IPS DF 19.7 (cell line): ENCODE measurements around the gene RICTOR.
"Not testable (repeated sequence)": the region's sequence is repeated elsewhere in the genome, so short reads cannot be mapped to it uniquely, and the experiment has no call there.

ENCODE experiments used
- DNase-seq: peaks from one replicate; pipeline ENCODE4 v3.0.0-alpha.2; 2013; ENCODE audit warnings: low read depth, low spot score

Gene RICTOR

GRCh38 chr5:39055027-39055767 lies 19.0 kb downstream of the RICTOR start:
- DNase-seq = no peak

- no peak for DNase-seq
Observed at GRCh38 chr5:39053189-39053588, 21.0 kb downstream of the RICTOR start.

GRCh38 chr5:39052141-39052540 lies 22.1 kb downstream of the RICTOR start:
- no peak for DNase-seq

- DNase-seq = no peak
Observed at GRCh38 chr5:39049315-39049714, 24.9 kb downstream of the RICTOR start.

GRCh38 chr5:39040875-39041274 lies 33.3 kb downstream of the RICTOR start:
- no peak for DNase-seq

- not testable (repeated sequence) for DNase-seq
Observed at GRCh38 chr5:39034493-39034892, 39.7 kb downstream of the RICTOR start.

GRCh38 chr5:39031041-39031440 lies 43.2 kb downstream of the RICTOR start:
- no peak for DNase-seq

- no peak for DNase-seq
Observed at GRCh38 chr5:39025456-39025855, 48.7 kb downstream of the RICTOR start.

- no peak for DNase-seq
Observed at GRCh38 chr5:39024884-39025283, 49.3 kb downstream of the RICTOR start.

- DNase-seq = no peak
Observed at GRCh38 chr5:39024005-39024404, 50.2 kb downstream of the RICTOR start.

- no peak for DNase-seq
Observed at GRCh38 chr5:39023121-39023520, 51.1 kb downstream of the RICTOR start.

- no peak for DNase-seq
Observed at GRCh38 chr5:39022151-39022550, 52.0 kb downstream of the RICTOR start.

GRCh38 chr5:39021413-39021812 lies 52.8 kb downstream of the RICTOR start:
- peak; percentile 75 for DNase-seq

GRCh38 chr5:39020458-39020857 lies 53.7 kb downstream of the RICTOR start:
- DNase-seq = no peak

- no peak for DNase-seq
Observed at GRCh38 chr5:39019254-39019653, 54.9 kb downstream of the RICTOR start.

- no peak for DNase-seq
Observed at GRCh38 chr5:39017504-39017903, 56.7 kb downstream of the RICTOR start.

GRCh38 chr5:39016587-39017275 lies 57.5 kb downstream of the RICTOR start:
- no peak for DNase-seq

- no peak for DNase-seq
Observed at GRCh38 chr5:39015743-39016586, 58.2 kb downstream of the RICTOR start.

GRCh38 chr5:39014561-39014960 lies 59.6 kb downstream of the RICTOR start:
- DNase-seq = no peak

- DNase-seq = no peak
Observed at GRCh38 chr5:39013938-39014337, 60.3 kb downstream of the RICTOR start.

GRCh38 chr5:39010958-39011357 lies 63.2 kb downstream of the RICTOR start:
- not testable (repeated sequence) for DNase-seq

GRCh38 chr5:39009981-39010380 lies 64.2 kb downstream of the RICTOR start:
- DNase-seq = no peak
